GM23338 (cell line): ENCODE measurements around the gene MGAT5. TPM values are rescaled to one million over a fixed set of nuclear protein-coding genes. Genes with fewer than 3 reads are reported as not detected.

ENCODE experiments used
- CREB1 ChIP-seq: fragments of 250-450 bp; sonication (Bioruptor Pico); IDR thresholded peaks from 2 replicates; pipeline ENCODE4 v1.5.0; 2020; ENCODE audit warnings: low read depth, mild to moderate bottlenecking, moderate library complexity
- ETS1 ChIP-seq: IDR thresholded peaks from 2 replicates; pipeline ENCODE4 v1.6.1; 2016; ENCODE audit warnings: antibody characterized with exemption
- EZH2 ChIP-seq: fragments of 200-600 bp; sonication (generic); IDR thresholded peaks from one replicate; pipeline ENCODE4 v1.8.0; 2017; ENCODE audit warnings: antibody characterized with exemption, mild to moderate bottlenecking, low read depth; ENCODE audit not compliant: unreplicated experiment
- EZH2phosphoT487 ChIP-seq: fragments of 200-600 bp; sonication (generic); IDR thresholded peaks from one replicate; pipeline ENCODE4 v1.8.1; 2018; ENCODE audit warnings: antibody characterized with exemption; ENCODE audit not compliant: unreplicated experiment
- JUNB ChIP-seq: IDR thresholded peaks from one replicate; pipeline ENCODE4 v1.6.1; 2016; ENCODE audit warnings: antibody characterized with exemption; ENCODE audit not compliant: unreplicated experiment
- NANOG ChIP-seq: IDR thresholded peaks from 2 replicates; pipeline ENCODE4 v1.6.1; 2016; ENCODE audit warnings: antibody characterized with exemption, borderline replicate concordance
- POLR2AphosphoS5 ChIP-seq: IDR thresholded peaks from 2 replicates; pipeline ENCODE4 v1.6.1; 2016; ENCODE audit warnings: antibody characterized with exemption, low read depth
- REST ChIP-seq: IDR thresholded peaks from one replicate; pipeline ENCODE4 v1.6.1; 2018; ENCODE audit warnings: antibody characterized with exemption; ENCODE audit not compliant: unreplicated experiment
- STAT1 ChIP-seq: IDR thresholded peaks from one replicate; pipeline ENCODE4 v1.6.1; 2016; ENCODE audit warnings: antibody characterized with exemption; ENCODE audit not compliant: unreplicated experiment
- ZNF114 ChIP-seq: fragments of 250-450 bp; sonication (Bioruptor Pico); IDR thresholded peaks from 2 replicates; pipeline ENCODE4 v1.5.0; 2020; ENCODE audit warnings: mild to moderate bottlenecking, moderate library complexity
- ZNF331 ChIP-seq: fragments of 250-450 bp; sonication (Bioruptor Pico); IDR thresholded peaks from 2 replicates; pipeline ENCODE4 v1.5.0; 2020; ENCODE audit warnings: low read depth, mild to moderate bottlenecking, moderate library complexity
- ZNF462 ChIP-seq: fragments of 250-450 bp; sonication (Bioruptor Pico); IDR thresholded peaks from 2 replicates; pipeline ENCODE4 v1.5.0; 2020; ENCODE audit warnings: mild to moderate bottlenecking, moderate library complexity
- polyA plus RNA-seq: library from polyadenylated mRNA; unstranded; fragments of >200 nt; fragmentation: Nextera tagmentation; extraction: Ambion mirVana; gene quantifications from 2 replicates; pipeline ENCODE4 v1.2.1, GENCODE V29; 2016
- total RNA-seq: library from RNA; depleted of rRNA; stranded (reverse); fragments of >200 nt; shearing (Covaris generic); gene quantifications from 2 replicates; pipeline ENCODE4 v1.2.3, GENCODE V29; 2014

The MGAT5 gene
- total and polyA plus RNA-seq, 2 experiments from 2014 or later, result 4.6 to 27.6 TPM

- TF ChIP-seq ZNF462 (CRISPR knock-in tag), result no peak
- TF ChIP-seq STAT1, result no peak
- TF ChIP-seq ZNF114 (CRISPR knock-in tag), result no peak
- no peak for TF ChIP-seq CREB1
- no peak for TF ChIP-seq JUNB
- no peak for TF ChIP-seq REST
- TF ChIP-seq POLR2AphosphoS5, result no peak
- TF ChIP-seq ETS1, result no peak
- no peak for TF ChIP-seq EZH2phosphoT487
- no peak for TF ChIP-seq NANOG
- TF ChIP-seq ZNF331 (CRISPR knock-in tag), result no peak
- TF ChIP-seq EZH2, result no peak
Measured at GRCh38 chr2:134491771-134492441, 238.0 kb downstream of the MGAT5 start (continued).
